Measurements from ENCODE around the gene PCDH9. TPM values are rescaled to one million over a fixed set of nuclear protein-coding genes. Genes with fewer than 3 reads are reported as not detected.

PCDH9 gene
- total and polyA plus RNA-seq, 2 experiments from 2014 or later, result 0.31 to 0.52 TPM

GRCh38 chr13:66534561-66534960 is 695.6 kb downstream of the PCDH9 start:
- H3K27ac ChIP-seq (ENCODE audit: low read depth), result no peak overlapping the region
- H3K27me3 Mint-ChIP-seq (ENCODE audit: insufficient read depth, low read depth, poor library complexity), result no peaks in the 10 kb centered on the region
- H4K20me1 ChIP-seq (replicated peaks; ENCODE audit: insufficient read depth), result no peaks in the 10 kb centered on the region
- H3K27me3 ChIP-seq (ENCODE audit: insufficient read depth), result no peaks in the 10 kb centered on the region
- H3K9me3 Mint-ChIP-seq, result no peaks in the 10 kb centered on the region
- H3K27ac Mint-ChIP-seq, result no peak overlapping the region
- H3K36me3 ChIP-seq (ENCODE audit: insufficient read depth), result no peaks in the 10 kb centered on the region
- H3K4me3 Mint-ChIP-seq, result no peak overlapping the region
- no peak overlapping the region for H2AFZ ChIP-seq
- H3K9me2 ChIP-seq (ENCODE audit: insufficient read depth), result 0 out of 2 replicates have a peak, but pooled peaks cover 4% of the 10 kb centered on the region
- peaks cover 21% of the 10 kb centered on the region for H3K4me1 ChIP-seq (ENCODE audit: insufficient read depth)
- H3K79me2 ChIP-seq (replicated peaks; ENCODE audit: insufficient read depth), result no peaks in the 10 kb centered on the region
- H3K4me2 ChIP-seq, result no peak overlapping the region
- ATAC-seq (no peak), DNase-seq (ENCODE audit: low spot score) (no peak)
- H3F3A ChIP-seq (replicated peaks; ENCODE audit: low read depth), result no peaks in the 10 kb centered on the region
- TF ChIP-seq JUNB (IDR thresholded peaks at IDR 0.05; ENCODE audit: unreplicated experiment) (no peak), CTCF (conservative IDR thresholded peaks at IDR 0.05; ENCODE audit: low read depth in 2 of 2) (no peak), CREB1 (CRISPR knock-in tag; IDR thresholded peaks at IDR 0.05; ENCODE audit: low read depth) (no peak), REST (IDR thresholded peaks at IDR 0.05; ENCODE audit: unreplicated experiment) (no peak), STAT1 (IDR thresholded peaks at IDR 0.05; ENCODE audit: unreplicated experiment) (no peak), POLR2AphosphoS5 (IDR thresholded peaks at IDR 0.05; ENCODE audit: low read depth) (no peak), NANOG (IDR thresholded peaks at IDR 0.05; ENCODE audit: borderline replicate concordance) (no peak), ETS1 (IDR thresholded peaks at IDR 0.05) (no peak), EZH2phosphoT487 (IDR thresholded peaks at IDR 0.05; ENCODE audit: unreplicated experiment) (no peak), ZNF114 (CRISPR knock-in tag; IDR thresholded peaks at IDR 0.05) (no peak)
- no peaks in the 10 kb centered on the region; the same call in 2 of the 3 replicates for H3K36me3 Mint-ChIP-seq (ENCODE audit: low read depth)
- H3K4me3 ChIP-seq, result no peak overlapping the region
- peaks cover 22% of the 10 kb centered on the region for H3K4me1 Mint-ChIP-seq

GRCh38 chr13:66532845-66533244 is 697.3 kb downstream of the PCDH9 start:
- no peaks in the 10 kb centered on the region for H3K27me3 Mint-ChIP-seq (ENCODE audit: insufficient read depth, low read depth, poor library complexity)
- Histone ChIP-seq H3K27me3 (ENCODE audit: insufficient read depth) (no peaks in the 10 kb centered on the region), H3K36me3 (ENCODE audit: insufficient read depth) (no peaks in the 10 kb centered on the region), H3K4me2 (no peak overlapping the region), H3K9me2 (ENCODE audit: insufficient read depth) (no peaks in the 10 kb centered on the region), H3K79me2 (replicated peaks; ENCODE audit: insufficient read depth) (no peaks in the 10 kb centered on the region), H4K20me1 (replicated peaks; ENCODE audit: insufficient read depth) (no peaks in the 10 kb centered on the region), H2AFZ (no peak overlapping the region), H3K4me3 (no peak overlapping the region), H3K4me1 (ENCODE audit: insufficient read depth) (peaks cover 37% of the 10 kb centered on the region), H3F3A (replicated peaks; ENCODE audit: low read depth) (no peaks in the 10 kb centered on the region), H3K27ac (ENCODE audit: low read depth) (no peak overlapping the region)
- H3K4me3 Mint-ChIP-seq, result no peak overlapping the region
- no peaks in the 10 kb centered on the region for H3K9me3 Mint-ChIP-seq
- H3K27ac Mint-ChIP-seq, result no peak overlapping the region
- no peaks in the 10 kb centered on the region; the same call in 2 of the 3 replicates for H3K36me3 Mint-ChIP-seq (ENCODE audit: low read depth)
- peaks cover 36% of the 10 kb centered on the region for H3K4me1 Mint-ChIP-seq
- DNase-seq (ENCODE audit: low spot score), result no peak
- ATAC-seq, result no peak
- no peak for TF ChIP-seq JUNB (IDR thresholded peaks at IDR 0.05; ENCODE audit: unreplicated experiment)

Measured in GM23338 (cell line).